HFFc6 (cell line): ENCODE data around the gene KIF18B. TPM values are rescaled to one million over a fixed set of nuclear protein-coding genes. Genes with fewer than 3 reads are reported as not detected.

Experiments
- DNase-seq: peaks from one replicate; pipeline ENCODE4 v3.0.0-alpha.2; 2018
- H3K27ac Mint-ChIP-seq: 2 replicates; pipeline ENCODE4 v1.8.0; 2020; ENCODE audit warnings: mild to moderate bottlenecking, mixed read lengths
- H3K27me3 Mint-ChIP-seq: 2 replicates; pipeline ENCODE4 v1.8.0; 2021; ENCODE audit warnings: mild to moderate bottlenecking, moderate library complexity, mixed read lengths; ENCODE audit not compliant: insufficient read depth
- H3K36me3 Mint-ChIP-seq: 2 replicates; pipeline ENCODE4 v1.8.0; 2021; ENCODE audit warnings: low read depth, mixed read lengths
- H3K4me1 Mint-ChIP-seq: 2 replicates; pipeline ENCODE4 v1.8.0; 2020; ENCODE audit warnings: low read depth, mixed read lengths
- H3K4me3 Mint-ChIP-seq: 2 replicates; pipeline ENCODE4 v1.8.0; 2020; ENCODE audit warnings: mild to moderate bottlenecking, moderate library complexity, mixed read lengths
- H3K9me3 Mint-ChIP-seq: 2 replicates; pipeline ENCODE4 v1.8.0; 2020; ENCODE audit warnings: mild to moderate bottlenecking, mixed read lengths
- total RNA-seq, 6 experiments: library from RNA; stranded (reverse); fragmentation: NEBNext Ultra II Directional; extraction: Animal tissue kit (Norgen Biotek cat#: 25700); gene quantifications; 2 replicates in 1 of 6; 3 replicates in 5 of 6; pipeline ENCODE4 v1.2.3, GENCODE V29; 2021
- TF ChIP-seq, protein P1 (sequence below): fragments of 200-600 bp; sonication (generic); IDR thresholded peaks from 2 replicates; pipeline ENCODE4 v1.5.0; 2021; ENCODE audit warnings: antibody characterized with exemption, mild to moderate bottlenecking

KIF18B gene
- total RNA-seq, 6 experiments from 2014 or later = 11.4 to 25.6 (median 24.1) TPM

GRCh38 chr17:44881145-44881544 is 66.4 kb downstream of the KIF18B start:
- TF ChIP-seq, protein P1, sequence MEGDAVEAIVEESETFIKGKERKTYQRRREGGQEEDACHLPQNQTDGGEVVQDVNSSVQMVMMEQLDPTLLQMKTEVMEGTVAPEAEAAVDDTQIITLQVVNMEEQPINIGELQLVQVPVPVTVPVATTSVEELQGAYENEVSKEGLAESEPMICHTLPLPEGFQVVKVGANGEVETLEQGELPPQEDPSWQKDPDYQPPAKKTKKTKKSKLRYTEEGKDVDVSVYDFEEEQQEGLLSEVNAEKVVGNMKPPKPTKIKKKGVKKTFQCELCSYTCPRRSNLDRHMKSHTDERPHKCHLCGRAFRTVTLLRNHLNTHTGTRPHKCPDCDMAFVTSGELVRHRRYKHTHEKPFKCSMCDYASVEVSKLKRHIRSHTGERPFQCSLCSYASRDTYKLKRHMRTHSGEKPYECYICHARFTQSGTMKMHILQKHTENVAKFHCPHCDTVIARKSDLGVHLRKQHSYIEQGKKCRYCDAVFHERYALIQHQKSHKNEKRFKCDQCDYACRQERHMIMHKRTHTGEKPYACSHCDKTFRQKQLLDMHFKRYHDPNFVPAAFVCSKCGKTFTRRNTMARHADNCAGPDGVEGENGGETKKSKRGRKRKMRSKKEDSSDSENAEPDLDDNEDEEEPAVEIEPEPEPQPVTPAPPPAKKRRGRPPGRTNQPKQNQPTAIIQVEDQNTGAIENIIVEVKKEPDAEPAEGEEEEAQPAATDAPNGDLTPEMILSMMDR = no peak
- no peaks in the 10 kb centered on the region for H3K9me3 Mint-ChIP-seq
- H3K27ac Mint-ChIP-seq = peak overlapping the region; percentile 24; the same call in 1 of the 2 replicates
- H3K36me3 Mint-ChIP-seq = peaks cover 19% of the 10 kb centered on the region
- no peaks in the 10 kb centered on the region for H3K4me1 Mint-ChIP-seq
- H3K27me3 Mint-ChIP-seq = no peaks in the 10 kb centered on the region
- H3K4me3 Mint-ChIP-seq = no peak overlapping the region
- no peak for DNase-seq

- TF ChIP-seq, protein P1 = no peak
- no peaks in the 10 kb centered on the region for H3K9me3 Mint-ChIP-seq
- no peak overlapping the region for H3K27ac Mint-ChIP-seq
- no peak for DNase-seq
- no peaks in the 10 kb centered on the region for H3K27me3 Mint-ChIP-seq
- peaks cover 19% of the 10 kb centered on the region for H3K36me3 Mint-ChIP-seq
- no peaks in the 10 kb centered on the region for H3K4me1 Mint-ChIP-seq
- H3K4me3 Mint-ChIP-seq = no peak overlapping the region
These were observed 67.5 kb downstream of the KIF18B start for GRCh38 chr17:44880062-44880461.

- Mint-ChIP-seq H3K27me3 (no peaks in the 10 kb centered on the region), H3K4me3 (no peak overlapping the region), H3K4me1 (no peaks in the 10 kb centered on the region), H3K36me3 (peaks cover 21% of the 10 kb centered on the region), H3K27ac (no peak overlapping the region), H3K9me3 (no peaks in the 10 kb centered on the region)
- TF ChIP-seq, protein P1 = no peak
- no peak for DNase-seq
These were observed 68.2 kb downstream of the KIF18B start for GRCh38 chr17:44879376-44879775.

GRCh38 chr17:44878627-44879221 is 68.8 kb downstream of the KIF18B start:
- DNase-seq = peak; percentile 34
- H3K4me3 Mint-ChIP-seq = no peak overlapping the region
- H3K27me3 Mint-ChIP-seq = no peaks in the 10 kb centered on the region
- H3K4me1 Mint-ChIP-seq = no peaks in the 10 kb centered on the region
- peaks cover 23% of the 10 kb centered on the region for H3K36me3 Mint-ChIP-seq
- H3K27ac Mint-ChIP-seq = no peak overlapping the region
- TF ChIP-seq, protein P1 = peak; percentile 83
- H3K9me3 Mint-ChIP-seq = no peaks in the 10 kb centered on the region

- Mint-ChIP-seq H3K4me3 (no peak overlapping the region), H3K27ac (no peak overlapping the region), H3K36me3 (peaks cover 16% of the 10 kb centered on the region), H3K4me1 (no peaks in the 10 kb centered on the region), H3K9me3 (no peaks in the 10 kb centered on the region), H3K27me3 (no peaks in the 10 kb centered on the region)
- no peak for DNase-seq
- TF ChIP-seq, protein P1 = no peak
These were observed 70.5 kb downstream of the KIF18B start for GRCh38 chr17:44877121-44877520.
